WTC11 (cell line): ENCODE data around the gene SLC38A10.

ENCODE experiments used
- GRHL2 ChIP-seq: fragments of 250-450 bp; sonication (Bioruptor Pico); IDR thresholded peaks from 2 replicates; pipeline ENCODE4 v1.8.0; 2022; ENCODE audit warnings: mild to moderate bottlenecking, moderate library complexity; ENCODE audit not compliant: insufficient replicate concordance, severe bottlenecking
- TF ChIP-seq, protein P1 (sequence below): sonication (generic); formaldehyde crosslinking; IDR thresholded peaks from 2 replicates; pipeline ENCODE4 v1.8.0; 2022; ENCODE audit warnings: mild to moderate bottlenecking, missing genetic modification reagents
- TF ChIP-seq, protein P2 (sequence below): fragments of 200-600 bp; IDR thresholded peaks from 2 replicates; pipeline ENCODE4 v1.8.0; 2022; ENCODE audit warnings: antibody characterized with exemption

DNA sequence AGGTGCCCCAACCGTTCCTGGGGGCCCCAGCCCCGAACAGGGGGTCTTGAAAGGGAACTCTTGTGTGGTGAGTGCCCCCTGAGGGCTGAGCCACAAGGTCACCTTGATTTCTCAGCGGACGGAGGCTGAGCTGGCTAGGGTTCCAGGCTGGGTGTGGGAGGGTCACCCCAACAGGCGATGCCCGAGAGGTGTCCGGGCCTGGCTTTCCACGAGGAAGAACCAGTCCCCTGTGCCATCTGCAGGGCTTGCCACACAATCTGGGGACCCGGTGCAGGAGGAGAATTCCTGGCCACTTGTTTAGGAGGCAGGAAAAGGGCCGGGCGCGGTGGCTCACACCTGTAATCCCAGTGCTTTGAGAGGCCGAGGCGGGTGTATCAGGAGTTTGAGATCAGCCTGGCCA, 16.8 kb upstream of the SLC38A10 start:
- TF ChIP-seq, protein P1, sequence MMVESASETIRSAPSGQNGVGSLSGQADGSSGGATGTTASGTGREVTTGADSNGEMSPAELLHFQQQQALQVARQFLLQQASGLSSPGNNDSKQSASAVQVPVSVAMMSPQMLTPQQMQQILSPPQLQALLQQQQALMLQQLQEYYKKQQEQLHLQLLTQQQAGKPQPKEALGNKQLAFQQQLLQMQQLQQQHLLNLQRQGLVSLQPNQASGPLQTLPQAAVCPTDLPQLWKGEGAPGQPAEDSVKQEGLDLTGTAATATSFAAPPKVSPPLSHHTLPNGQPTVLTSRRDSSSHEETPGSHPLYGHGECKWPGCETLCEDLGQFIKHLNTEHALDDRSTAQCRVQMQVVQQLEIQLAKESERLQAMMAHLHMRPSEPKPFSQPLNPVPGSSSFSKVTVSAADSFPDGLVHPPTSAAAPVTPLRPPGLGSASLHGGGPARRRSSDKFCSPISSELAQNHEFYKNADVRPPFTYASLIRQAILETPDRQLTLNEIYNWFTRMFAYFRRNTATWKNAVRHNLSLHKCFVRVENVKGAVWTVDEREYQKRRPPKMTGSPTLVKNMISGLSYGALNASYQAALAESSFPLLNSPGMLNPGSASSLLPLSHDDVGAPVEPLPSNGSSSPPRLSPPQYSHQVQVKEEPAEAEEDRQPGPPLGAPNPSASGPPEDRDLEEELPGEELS (CRISPR knock-in tag), result no peak
- TF ChIP-seq GRHL2 (CRISPR knock-in tag), result no peak
- TF ChIP-seq, protein P2, sequence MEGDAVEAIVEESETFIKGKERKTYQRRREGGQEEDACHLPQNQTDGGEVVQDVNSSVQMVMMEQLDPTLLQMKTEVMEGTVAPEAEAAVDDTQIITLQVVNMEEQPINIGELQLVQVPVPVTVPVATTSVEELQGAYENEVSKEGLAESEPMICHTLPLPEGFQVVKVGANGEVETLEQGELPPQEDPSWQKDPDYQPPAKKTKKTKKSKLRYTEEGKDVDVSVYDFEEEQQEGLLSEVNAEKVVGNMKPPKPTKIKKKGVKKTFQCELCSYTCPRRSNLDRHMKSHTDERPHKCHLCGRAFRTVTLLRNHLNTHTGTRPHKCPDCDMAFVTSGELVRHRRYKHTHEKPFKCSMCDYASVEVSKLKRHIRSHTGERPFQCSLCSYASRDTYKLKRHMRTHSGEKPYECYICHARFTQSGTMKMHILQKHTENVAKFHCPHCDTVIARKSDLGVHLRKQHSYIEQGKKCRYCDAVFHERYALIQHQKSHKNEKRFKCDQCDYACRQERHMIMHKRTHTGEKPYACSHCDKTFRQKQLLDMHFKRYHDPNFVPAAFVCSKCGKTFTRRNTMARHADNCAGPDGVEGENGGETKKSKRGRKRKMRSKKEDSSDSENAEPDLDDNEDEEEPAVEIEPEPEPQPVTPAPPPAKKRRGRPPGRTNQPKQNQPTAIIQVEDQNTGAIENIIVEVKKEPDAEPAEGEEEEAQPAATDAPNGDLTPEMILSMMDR, result no peak
